Vagina (tissue), 2 donors: ENCODE measurements around the gene ZNF827. TPM values are rescaled to one million over a fixed set of nuclear protein-coding genes. Genes with fewer than 3 reads are reported as not detected.

Source experiments
- DNase-seq, 2 donors: peaks; one replicate each; pipeline ENCODE4 v3.0.0-alpha.2; 2017; ENCODE audit errors: extremely low spot score in 2 of 2
- H3K27ac ChIP-seq: fragments of 200-600 bp; sonication (generic); one replicate; pipeline ENCODE4 v1.5.1; 2019
- H3K27me3 ChIP-seq: fragments of 200-600 bp; sonication (generic); one replicate; pipeline ENCODE4 v1.5.1; 2019
- H3K36me3 ChIP-seq, 2 donors: fragments of 200-600 bp; sonication (generic); one replicate each; pipeline ENCODE4 v1.5.1; 2017 to 2019
- H3K4me1 ChIP-seq: fragments of 200-600 bp; sonication (generic); one replicate; pipeline ENCODE4 v1.5.1; 2019
- H3K4me3 ChIP-seq, 2 donors: fragments of 200-600 bp; sonication (generic); 1 replicate in 1 of 2; 2 replicates in 1 of 2; pipeline ENCODE4 v1.5.1; 2016 to 2019
- H3K9me3 ChIP-seq: fragments of 200-600 bp; sonication (generic); one replicate; pipeline ENCODE4 v1.5.1; 2019
- CTCF ChIP-seq, 3 experiments: fragments of 450-650 bp in 2 of 3; fragments of 200-600 bp in 1 of 3; sonication (generic) in 1 of 3; IDR thresholded peaks; one replicate each; pipeline ENCODE4 v1.5.1; 2017 to 2019; ENCODE audit warnings: antibody characterized with exemption in 3 of 3, mild to moderate bottlenecking in 2 of 3, moderate library complexity in 2 of 3
- POLR2A ChIP-seq, 2 donors: fragments of 450-650 bp; IDR thresholded peaks; one replicate each; pipeline ENCODE4 v1.6.1; 2017; ENCODE audit warnings: antibody characterized with exemption in 2 of 2, mild to moderate bottlenecking in 2 of 2, moderate library complexity in 2 of 2
- POLR2AphosphoS5 ChIP-seq, 2 donors: sonication (generic); formaldehyde crosslinking; IDR thresholded peaks; one replicate each; pipeline ENCODE4 v1.9.0; 2017; ENCODE audit warnings: antibody characterized with exemption in 2 of 2, mild to moderate bottlenecking in 2 of 2, low read depth in 1 of 2; ENCODE audit not compliant: insufficient read depth in 1 of 2
- intact Hi-C: fragments of 100-400 bp; cut with DNase I; formaldehyde crosslinking; loops from one replicate; pipeline ENCODE4 v1.15.1; 2023
- total RNA-seq: library from RNA; depleted of rRNA; stranded (reverse); fragments of >200 nt; gene quantifications from one replicate; pipeline ENCODE4 v1.2.3, GENCODE V29; 2016

Gene ZNF827
- total RNA-seq, 1 donor from 2014 or later, result 19.2 TPM

- intact Hi-C loops, result no loop called here
- Histone ChIP-seq H3K4me1 (no peaks in the 10 kb centered on the region), H3K27ac (no peak overlapping the region), H3K9me3 (no peaks in the 10 kb centered on the region), H3K27me3 (no peaks in the 10 kb centered on the region), H3K4me3 (no peak overlapping the region), H3K36me3 (no peaks in the 10 kb centered on the region)
- no peak for TF ChIP-seq POLR2AphosphoS5 (IDR thresholded peaks at IDR 0.05; ENCODE audit: insufficient read depth in 1 of 2, low read depth in 1 of 2)
- TF ChIP-seq CTCF (IDR thresholded peaks at IDR 0.05), result no peak
- TF ChIP-seq POLR2A (IDR thresholded peaks at IDR 0.05), result no peak
- DNase-seq, result no peak
These were observed 7.0 kb upstream of the ZNF827 start for GRCh38 chr4:145945431-145946155.

GRCh38 chr4:145944886-145945285 lies 6.3 kb upstream of the ZNF827 start:
- TF ChIP-seq POLR2AphosphoS5 (IDR thresholded peaks at IDR 0.05; ENCODE audit: insufficient read depth in 1 of 2, low read depth in 1 of 2), result no peak
- TF ChIP-seq CTCF (IDR thresholded peaks at IDR 0.05), result no peak
- no peak for TF ChIP-seq POLR2A (IDR thresholded peaks at IDR 0.05)
- Histone ChIP-seq H3K9me3 (no peaks in the 10 kb centered on the region), H3K4me1 (no peaks in the 10 kb centered on the region), H3K4me3 (no peak overlapping the region), H3K27ac (no peak overlapping the region), H3K36me3 (no peaks in the 10 kb centered on the region), H3K27me3 (no peaks in the 10 kb centered on the region)
- DNase-seq, result no peak
- intact Hi-C loops, result no loop called here

GRCh38 chr4:145939856-145940255 lies 1.2 kb upstream of the ZNF827 start:
- intact Hi-C loops, result loop anchor here (5.0 to 10.0 kb wide), 2 partner anchors 55 to 208 kb away; no protein-coding TSS in a partner anchor
- TF ChIP-seq CTCF (IDR thresholded peaks at IDR 0.05) (no peak), POLR2A (IDR thresholded peaks at IDR 0.05) (no peak), POLR2AphosphoS5 (IDR thresholded peaks at IDR 0.05; ENCODE audit: insufficient read depth in 1 of 2, low read depth in 1 of 2) (no peak)
- Histone ChIP-seq H3K36me3 (no peaks in the 10 kb centered on the region), H3K27ac (no peak overlapping the region), H3K27me3 (no peaks in the 10 kb centered on the region), H3K4me1 (peaks cover 8% of the 10 kb centered on the region), H3K4me3 (no peak overlapping the region), H3K9me3 (no peaks in the 10 kb centered on the region)
- no peak for DNase-seq

GRCh38 chr4:145939441-145939750 lies 773 bp upstream of the ZNF827 start:
- no peak for TF ChIP-seq POLR2AphosphoS5 (IDR thresholded peaks at IDR 0.05; ENCODE audit: insufficient read depth in 1 of 2, low read depth in 1 of 2)
- no peak for TF ChIP-seq CTCF (IDR thresholded peaks at IDR 0.05)
- no peak for TF ChIP-seq POLR2A (IDR thresholded peaks at IDR 0.05)
- intact Hi-C loops, result loop anchor here (5.0 to 10.0 kb wide), 2 partner anchors 55 to 207 kb away; no protein-coding TSS in a partner anchor
- Histone ChIP-seq H3K36me3 (no peaks in the 10 kb centered on the region), H3K4me3 (peak overlapping the region in 1 of 2 donors; percentile 74), H3K9me3 (no peaks in the 10 kb centered on the region), H3K27ac (no peak overlapping the region), H3K27me3 (no peaks in the 10 kb centered on the region), H3K4me1 (peaks cover 8% of the 10 kb centered on the region)
- DNase-seq, result no peak

DNA sequence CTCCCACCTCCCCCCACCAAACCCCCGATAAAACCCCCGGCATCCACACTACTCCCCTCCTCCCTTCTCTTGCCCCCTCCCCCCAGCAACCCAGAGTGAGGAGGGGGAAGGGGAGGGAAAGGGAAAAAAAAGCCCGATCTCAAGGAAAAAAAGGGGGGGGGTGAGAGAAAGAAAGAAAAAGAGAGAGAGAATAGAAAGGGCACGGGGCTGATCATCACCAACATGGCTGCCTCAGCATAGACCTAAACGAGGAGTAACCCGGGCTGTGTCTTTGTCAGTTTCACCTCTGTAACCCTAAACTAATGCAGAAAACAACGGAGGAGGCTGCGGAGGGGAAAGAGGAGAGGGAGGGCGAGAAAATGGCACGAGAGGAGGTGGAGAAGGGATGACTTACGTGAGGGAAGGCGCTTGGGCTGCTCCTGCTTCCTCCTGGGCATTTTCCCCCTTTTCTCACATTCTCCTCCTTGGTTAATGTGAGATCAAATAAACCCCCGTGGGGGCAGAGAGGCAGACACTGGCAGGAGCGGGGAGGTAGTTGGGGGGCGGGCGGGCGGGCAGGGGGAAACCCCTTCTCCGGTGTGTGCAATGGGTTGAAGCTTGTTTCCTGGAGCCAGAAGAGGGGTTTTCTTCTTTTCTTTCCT lies 532 bp downstream of the ZNF827 start:
- intact Hi-C loops, result loop anchor here (5.0 to 10.0 kb wide), 2 partner anchors 53 to 206 kb away; no protein-coding TSS in a partner anchor
- H3K27me3 ChIP-seq, result no peaks in the 10 kb centered on the region
- TF ChIP-seq POLR2A (IDR thresholded peaks at IDR 0.05) (no peak), CTCF (IDR thresholded peaks at IDR 0.05) (no peak), POLR2AphosphoS5 (IDR thresholded peaks at IDR 0.05; ENCODE audit: insufficient read depth in 1 of 2, low read depth in 1 of 2) (no peak)
- no peaks in the 10 kb centered on the region for H3K36me3 ChIP-seq
- H3K27ac ChIP-seq, result peak overlapping the region; percentile 93
- peak overlapping the region; percentile 74 to 82 for H3K4me3 ChIP-seq
- no peak for DNase-seq
- H3K9me3 ChIP-seq, result no peaks in the 10 kb centered on the region
- peaks cover 8% of the 10 kb centered on the region for H3K4me1 ChIP-seq
